Measurements from ENCODE around the gene ADGRG6.

ADGRG6 gene

GRCh38 chr6:142355520-142356174 is 53.8 kb downstream of the ADGRG6 start:
- DNase-seq, result no peak
- TF ChIP-seq POLR2A (IDR thresholded peaks at IDR 0.05; ENCODE audit: low read length) (no peak), GATA1 (IDR thresholded peaks at IDR 0.05; ENCODE audit: low read depth, low read length) (no peak)

DNA sequence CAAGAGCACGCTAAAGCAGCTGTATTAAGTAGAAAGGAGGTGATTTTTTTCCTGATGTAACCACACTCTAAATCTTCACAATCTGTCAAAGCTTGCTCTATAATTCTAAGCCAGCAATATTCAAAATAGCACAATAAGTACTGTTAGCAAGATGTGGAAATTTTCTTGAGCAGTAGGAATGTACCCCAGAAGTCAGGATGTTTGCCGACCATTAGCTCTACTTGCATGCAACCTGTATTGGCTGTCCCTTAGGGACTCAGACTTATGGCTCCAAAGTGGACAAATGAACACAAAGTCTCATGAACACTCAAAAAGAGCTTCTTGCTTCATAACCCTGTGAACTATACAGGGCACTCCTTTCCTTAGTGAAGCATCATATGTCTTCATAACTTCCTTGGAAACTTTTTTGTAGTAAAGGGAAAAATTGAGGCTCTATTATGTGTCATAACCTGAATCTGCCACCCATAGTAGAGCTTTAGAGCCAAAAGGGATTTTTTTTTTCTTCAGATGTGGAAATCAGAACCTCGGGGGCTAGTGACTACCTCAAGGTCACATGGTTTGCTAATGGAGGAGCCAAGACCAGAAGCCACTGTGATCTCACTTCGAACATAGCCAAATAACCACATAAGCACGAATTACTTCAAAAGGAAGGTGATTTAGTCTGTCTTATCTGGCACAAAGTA is 54.5 kb downstream of the ADGRG6 start:
- no peak for TF ChIP-seq GATA1 (IDR thresholded peaks at IDR 0.05; ENCODE audit: low read depth, low read length)
- TF ChIP-seq POLR2A (IDR thresholded peaks at IDR 0.05; ENCODE audit: low read length), result no peak
- DNase-seq, result no peak

DNA sequence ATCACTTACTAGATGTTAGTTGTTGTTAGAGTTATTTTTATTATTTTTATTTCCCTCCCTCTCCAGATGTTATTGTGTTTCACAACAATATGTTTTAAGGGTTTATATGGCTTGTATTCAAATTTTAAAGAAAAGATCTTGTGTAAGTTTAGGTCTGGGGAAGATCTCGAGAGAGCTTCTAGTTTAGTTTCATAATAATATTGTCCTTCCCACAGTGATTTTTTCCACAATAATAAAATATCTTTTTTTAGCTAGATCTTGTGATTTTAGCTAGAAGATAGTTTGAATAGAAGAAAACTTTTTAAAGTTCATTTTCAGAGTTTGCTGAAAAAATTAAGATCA is 55.0 kb downstream of the ADGRG6 start:
- no peak for DNase-seq
- TF ChIP-seq GATA1 (IDR thresholded peaks at IDR 0.05; ENCODE audit: low read depth, low read length) (no peak), POLR2A (IDR thresholded peaks at IDR 0.05; ENCODE audit: low read length) (no peak)

- no peak for DNase-seq
- TF ChIP-seq POLR2A (IDR thresholded peaks at IDR 0.05; ENCODE audit: low read length) (no peak), GATA1 (IDR thresholded peaks at IDR 0.05; ENCODE audit: low read depth, low read length) (no peak)
Observed at GRCh38 chr6:142357879-142358278, 56.1 kb downstream of the ADGRG6 start.

GRCh38 chr6:142359271-142359960 is 57.6 kb downstream of the ADGRG6 start:
- DNase-seq, result no peak
- TF ChIP-seq POLR2A (IDR thresholded peaks at IDR 0.05; ENCODE audit: low read length) (no peak), GATA1 (IDR thresholded peaks at IDR 0.05; ENCODE audit: low read depth, low read length) (no peak)

- no peak for TF ChIP-seq POLR2A (IDR thresholded peaks at IDR 0.05; ENCODE audit: low read length)
- TF ChIP-seq GATA1 (IDR thresholded peaks at IDR 0.05; ENCODE audit: low read depth, low read length), result no peak
- DNase-seq, result no peak
Observed at GRCh38 chr6:142361345-142361744, 59.5 kb downstream of the ADGRG6 start.

DNA sequence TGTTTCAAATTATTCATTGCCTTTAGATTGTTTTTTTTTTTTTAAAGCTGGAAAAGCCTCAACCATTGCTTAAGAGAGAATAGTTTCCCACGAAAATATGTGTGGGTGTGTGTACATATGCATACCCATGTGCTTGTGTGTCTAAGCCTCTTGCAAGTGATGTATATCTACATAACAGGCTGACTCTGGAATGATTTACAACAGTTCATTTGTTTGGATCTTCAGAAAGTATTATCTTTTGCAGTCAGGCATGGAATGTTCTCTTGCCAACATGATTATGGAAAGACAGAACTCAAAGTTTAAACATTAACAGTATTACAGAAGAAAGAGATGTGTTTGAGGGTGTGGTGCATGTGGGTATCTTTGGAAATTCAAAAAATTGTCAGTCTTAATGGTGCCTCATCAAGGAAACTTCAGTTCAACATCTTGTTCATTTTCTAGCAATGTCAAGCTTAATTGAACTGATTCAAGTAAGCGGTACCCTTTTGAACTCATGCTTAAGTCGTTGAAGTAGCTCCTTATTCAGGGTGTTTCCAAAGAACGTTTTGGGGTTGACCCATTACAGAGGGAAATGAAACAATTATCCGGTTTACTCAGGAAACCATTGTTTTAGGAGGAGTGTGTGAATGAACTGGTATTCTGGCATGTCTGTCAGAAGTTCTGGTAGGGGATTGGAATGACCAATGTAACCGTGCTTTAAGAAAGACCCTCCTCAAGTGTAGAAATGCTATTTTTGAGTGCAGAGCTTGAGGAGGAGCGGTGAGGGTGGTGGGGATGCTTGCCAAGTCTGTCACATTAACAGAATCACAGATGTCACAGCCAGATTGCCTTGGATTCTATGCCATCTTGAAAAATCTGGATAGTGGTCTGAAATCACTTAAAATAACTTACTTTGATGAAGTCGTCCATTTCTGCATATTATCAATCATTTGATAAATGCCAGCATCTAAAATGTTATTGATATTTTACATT is 60.3 kb downstream of the ADGRG6 start:
- TF ChIP-seq POLR2A (IDR thresholded peaks at IDR 0.05; ENCODE audit: low read length), result no peak
- no peak for TF ChIP-seq GATA1 (IDR thresholded peaks at IDR 0.05; ENCODE audit: low read depth, low read length)
- DNase-seq, result no peak

GRCh38 chr6:142367061-142367460 is 65.3 kb downstream of the ADGRG6 start:
- no peak for DNase-seq
- no peak for TF ChIP-seq POLR2A (IDR thresholded peaks at IDR 0.05; ENCODE audit: low read length)
- no peak for TF ChIP-seq GATA1 (IDR thresholded peaks at IDR 0.05; ENCODE audit: low read depth, low read length)

DNA sequence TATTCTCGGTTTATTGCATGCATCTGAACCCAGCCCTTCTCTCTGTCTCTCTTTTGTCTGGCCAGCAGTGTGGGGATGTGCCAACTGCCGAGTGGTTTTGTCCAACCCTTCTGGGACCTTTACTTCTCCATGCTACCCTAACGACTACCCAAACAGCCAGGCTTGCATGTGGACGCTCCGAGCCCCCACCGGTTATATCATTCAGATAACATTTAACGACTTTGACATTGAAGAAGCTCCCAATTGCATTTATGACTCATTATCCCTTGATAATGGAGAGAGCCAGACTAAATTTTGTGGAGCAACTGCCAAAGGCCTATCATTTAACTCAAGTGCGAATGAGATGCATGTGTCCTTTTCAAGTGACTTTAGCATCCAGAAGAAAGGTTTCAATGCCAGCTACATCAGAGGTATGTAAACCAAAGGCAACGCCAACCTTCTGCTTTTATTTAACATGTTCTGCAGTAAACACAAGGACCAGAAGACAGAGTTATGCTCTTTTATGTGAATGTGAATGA is 65.8 kb downstream of the ADGRG6 start:
- no peak for DNase-seq
- TF ChIP-seq POLR2A (IDR thresholded peaks at IDR 0.05; ENCODE audit: low read length) (no peak), GATA1 (IDR thresholded peaks at IDR 0.05; ENCODE audit: low read depth, low read length) (no peak)

- no peak for DNase-seq
Observed at GRCh38 chr6:142369266-142369665, 67.5 kb downstream of the ADGRG6 start.

DNA sequence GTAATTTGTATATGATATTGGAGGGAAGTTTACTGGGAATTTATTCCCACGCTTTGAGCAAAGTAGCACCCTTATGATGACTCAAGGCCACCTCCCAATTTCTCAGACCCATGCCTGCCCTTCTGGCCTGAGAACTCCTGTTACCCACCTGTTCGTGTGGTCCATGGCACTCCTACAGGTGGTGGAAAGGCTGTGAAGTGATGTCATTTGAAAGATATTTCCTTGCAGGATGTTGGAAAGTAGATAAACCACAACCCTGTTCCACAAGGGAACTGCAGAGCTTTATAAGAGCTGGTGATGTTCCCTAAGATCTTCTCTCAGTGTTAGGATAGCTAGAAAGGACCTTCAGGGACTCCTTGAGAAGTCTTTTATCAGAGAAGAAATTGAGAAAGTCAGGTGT is 70.5 kb downstream of the ADGRG6 start:
- DNase-seq, result no peak
- TF ChIP-seq POLR2A (IDR thresholded peaks at IDR 0.05; ENCODE audit: low read length), result no peak
- TF ChIP-seq GATA1 (IDR thresholded peaks at IDR 0.05; ENCODE audit: low read depth, low read length), result no peak

More at GRCh38 chr6:142369266-142369665, 67.5 kb downstream of the ADGRG6 start:
- TF ChIP-seq GATA1 (IDR thresholded peaks at IDR 0.05; ENCODE audit: low read depth, low read length) (no peak), POLR2A (IDR thresholded peaks at IDR 0.05; ENCODE audit: low read length) (no peak)

DNA sequence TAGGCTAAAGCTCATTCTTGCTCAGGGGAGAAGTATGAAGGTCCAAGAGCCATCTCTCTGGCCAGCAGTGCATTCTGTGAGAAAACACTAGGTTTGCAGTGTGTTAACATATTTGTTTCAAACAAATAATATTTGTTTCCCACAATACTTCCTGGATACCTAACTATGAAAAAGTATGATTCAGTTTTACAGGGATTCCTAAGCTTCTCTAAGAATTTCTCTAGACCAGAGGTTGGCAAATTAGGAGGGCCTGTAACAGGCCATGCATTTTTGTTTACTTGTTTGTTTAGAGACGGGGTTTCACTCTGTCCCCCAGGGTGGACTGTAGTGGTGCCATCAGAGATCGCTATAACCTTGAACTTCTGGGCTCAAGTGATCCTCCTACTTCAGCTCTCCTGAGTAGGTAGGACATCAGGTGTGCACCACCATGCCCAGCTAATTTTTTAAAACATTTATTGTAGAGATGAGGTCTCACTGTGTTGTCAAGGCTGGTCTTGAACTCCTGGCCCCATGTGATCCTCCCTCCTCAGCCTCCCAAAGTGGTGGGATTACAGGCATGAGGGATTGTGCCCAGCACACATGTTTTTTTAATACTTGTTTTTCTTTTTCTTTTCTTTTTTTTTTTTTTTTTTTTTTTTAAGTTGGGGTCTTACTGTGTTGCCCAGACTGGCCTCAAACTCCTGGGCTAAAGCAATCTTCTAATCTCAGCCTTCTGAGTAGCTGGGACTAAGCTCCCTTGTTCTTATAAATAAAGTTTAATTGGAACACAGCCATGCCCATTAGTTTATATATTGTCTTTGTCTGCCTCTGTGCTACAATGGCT is 71.7 kb downstream of the ADGRG6 start:
- DNase-seq, result no peak
- TF ChIP-seq GATA1 (IDR thresholded peaks at IDR 0.05; ENCODE audit: low read depth, low read length), result no peak
- TF ChIP-seq POLR2A (IDR thresholded peaks at IDR 0.05; ENCODE audit: low read length), result no peak
